Measurements from ENCODE around the gene CDA. TPM values are rescaled to one million over a fixed set of nuclear protein-coding genes. Genes with fewer than 3 reads are reported as not detected.

Gene CDA
- total RNA-seq, 2 donors from 2014 or later: 29.1 to 110 TPM

- no peaks in the 10 kb centered on the region for H3K9me3 ChIP-seq
- no peaks in the 10 kb centered on the region for H3K27me3 ChIP-seq
- no peak overlapping the region for H3K9ac ChIP-seq (ENCODE audit: low read depth in 2 of 2, low read length in 2 of 2)
- no peak overlapping the region for H3K4me3 ChIP-seq
- no peak for DNase-seq
- no peak for TF ChIP-seq CTCF (IDR thresholded peaks at IDR 0.05)
- peaks cover 18% of the 10 kb centered on the region for H3K36me3 ChIP-seq
- no peak overlapping the region for H3K27ac ChIP-seq
- intact Hi-C loops (cut with DNase I): loop anchor here (5.0 kb wide), 1 partner anchor 121 kb away; no protein-coding TSS in a partner anchor
- H3K4me1 ChIP-seq: no peaks in the 10 kb centered on the region
These were observed 54.2 kb downstream of the CDA start for GRCh38 chr1:20643080-20643479.

- no peak overlapping the region for H3K4me3 ChIP-seq
- intact Hi-C loops (cut with DNase I): loop anchor here (5.0 kb wide), 1 partner anchor 122 kb away; no protein-coding TSS in a partner anchor
- no peak overlapping the region for H3K27ac ChIP-seq
- H3K9me3 ChIP-seq: no peaks in the 10 kb centered on the region
- H3K9ac ChIP-seq (ENCODE audit: low read depth in 2 of 2, low read length in 2 of 2): no peak overlapping the region
- TF ChIP-seq CTCF (IDR thresholded peaks at IDR 0.05): no peak
- peaks cover 21% of the 10 kb centered on the region for H3K36me3 ChIP-seq
- no peak for DNase-seq
- no peaks in the 10 kb centered on the region for H3K27me3 ChIP-seq
- H3K4me1 ChIP-seq: no peaks in the 10 kb centered on the region
These were observed 55.5 kb downstream of the CDA start for GRCh38 chr1:20644416-20644815.

GRCh38 chr1:20645414-20645813 is 56.5 kb downstream of the CDA start:
- Histone ChIP-seq H3K9me3 (no peaks in the 10 kb centered on the region), H3K9ac (ENCODE audit: low read depth in 2 of 2, low read length in 2 of 2) (no peak overlapping the region), H3K4me3 (no peak overlapping the region), H3K4me1 (no peaks in the 10 kb centered on the region), H3K27me3 (no peaks in the 10 kb centered on the region), H3K27ac (no peak overlapping the region), H3K36me3 (peaks cover 13% of the 10 kb centered on the region)
- DNase-seq: no peak
- TF ChIP-seq CTCF (IDR thresholded peaks at IDR 0.05): no peak
- intact Hi-C loops (cut with DNase I): no loop called here

GRCh38 chr1:20648438-20648837 is 59.5 kb downstream of the CDA start:
- Histone ChIP-seq H3K27me3 (no peaks in the 10 kb centered on the region), H3K36me3 (peaks cover 11% of the 10 kb centered on the region), H3K9me3 (no peaks in the 10 kb centered on the region), H3K4me3 (no peak overlapping the region), H3K4me1 (no peaks in the 10 kb centered on the region), H3K27ac (no peak overlapping the region), H3K9ac (ENCODE audit: low read depth in 2 of 2, low read length in 2 of 2) (no peak overlapping the region)
- intact Hi-C loops (cut with DNase I): no loop called here
- DNase-seq: no peak
- no peak for TF ChIP-seq CTCF (IDR thresholded peaks at IDR 0.05)

GRCh38 chr1:20648946-20649345 is 60.0 kb downstream of the CDA start:
- no peaks in the 10 kb centered on the region for H3K9me3 ChIP-seq
- no peak overlapping the region for H3K27ac ChIP-seq
- no peak for TF ChIP-seq CTCF (IDR thresholded peaks at IDR 0.05)
- H3K36me3 ChIP-seq: peaks cover 11% of the 10 kb centered on the region
- no peaks in the 10 kb centered on the region for H3K4me1 ChIP-seq
- intact Hi-C loops (cut with DNase I): no loop called here
- H3K4me3 ChIP-seq: no peak overlapping the region
- DNase-seq: no peak
- H3K27me3 ChIP-seq: no peaks in the 10 kb centered on the region
- H3K9ac ChIP-seq (ENCODE audit: low read depth in 2 of 2, low read length in 2 of 2): no peak overlapping the region

- Histone ChIP-seq H3K27ac (no peak overlapping the region), H3K36me3 (peaks cover 29% of the 10 kb centered on the region), H3K9me3 (no peaks in the 10 kb centered on the region), H3K4me1 (no peaks in the 10 kb centered on the region), H3K27me3 (no peaks in the 10 kb centered on the region), H3K9ac (ENCODE audit: low read depth in 2 of 2, low read length in 2 of 2) (no peak overlapping the region), H3K4me3 (no peak overlapping the region)
- no peak for DNase-seq
- no peak for TF ChIP-seq CTCF (IDR thresholded peaks at IDR 0.05)
- intact Hi-C loops (cut with DNase I): no loop called here
These were observed 63.4 kb downstream of the CDA start for GRCh38 chr1:20652300-20652699.

Measured in colonic mucosa (tissue), 4 donors.